SK-N-SH (cell line): ENCODE data around the gene GDPD5. TPM values are rescaled to one million over a fixed set of nuclear protein-coding genes. Genes with fewer than 3 reads are reported as not detected.
A peak's percentile ranks its signal among the peaks of the same experiment; 100 is the strongest.

Experiments used
- CTCF ChIA-PET: fragments of 300-600, 350-600 bp; formaldehyde crosslinking; extraction: SDS; loops from one replicate; lab custom pipeline; 2021; lab: Yijun Ruan, JAX
- POLR2A ChIA-PET: fragments of 350-600 bp; sonication (Branson Sonifier 250); formaldehyde crosslinking; extraction: SDS; loops from one replicate; lab custom pipeline; 2020; ENCODE audit warnings: antibody characterized with exemption, inconsistent platforms; lab: Yijun Ruan, JAX
- DNase-seq: peaks from one replicate; pipeline ENCODE4 v3.0.0; 2012
- H2AFZ ChIP-seq: fragments of 200-600 bp; sonication (generic); 2 replicates; pipeline ENCODE4 v1.8.1; 2016; ENCODE audit warnings: antibody characterized with exemption, mild to moderate bottlenecking, low read depth
- H3F3A ChIP-seq: fragments of 200-600 bp; sonication (generic); replicated peaks from 2 replicates; pipeline ENCODE3; 2016; ENCODE audit warnings: antibody characterized with exemption, mild to moderate bottlenecking; ENCODE audit not compliant: insufficient read depth
- H3K27ac ChIP-seq, 2 experiments: fragments of 200-500 bp in 1 of 2; fragments of 200-600 bp in 1 of 2; sonication (Bioruptor generic) in 1 of 2; sonication (generic), shearing (Covaris generic) in 1 of 2; 2 replicates each; pipeline versions ENCODE4 v1.5.1 to v1.6.1; 2014 to 2016; ENCODE audit warnings: low read depth in 2 of 2, inconsistent platforms in 1 of 2, low read length in 1 of 2, mild to moderate bottlenecking in 1 of 2, mixed read lengths in 1 of 2
- H3K27me3 ChIP-seq: fragments of 200-600 bp; sonication (generic), shearing (Covaris generic); 2 replicates; pipeline ENCODE4 v1.6.1; 2016; ENCODE audit warnings: mixed run types; ENCODE audit not compliant: insufficient read depth
- H3K36me3 ChIP-seq, 2 experiments: fragments of 200-500 bp in 1 of 2; fragments of 200-600 bp in 1 of 2; sonication (Bioruptor generic) in 1 of 2; sonication (generic) in 1 of 2; replicated peaks in 1 of 2; 2 replicates each; pipeline versions ENCODE3 to v1.5.1; 2014 to 2016; ENCODE audit warnings: low read length in 1 of 2, mild to moderate bottlenecking in 1 of 2; ENCODE audit not compliant: insufficient read depth in 2 of 2, control insufficient read depth in 1 of 2
- H3K4me1 ChIP-seq, 2 experiments: fragments of 200-500 bp in 1 of 2; fragments of 200-600 bp in 1 of 2; sonication (Bioruptor generic) in 1 of 2; sonication (generic), shearing (Covaris generic) in 1 of 2; 2 replicates each; pipeline versions ENCODE4 v1.5.1 to v1.6.1; 2014 to 2016; ENCODE audit warnings: low read depth in 1 of 2, low read length in 1 of 2, mixed run types in 1 of 2; ENCODE audit not compliant: insufficient read depth in 2 of 2, control insufficient read depth in 1 of 2
- H3K4me2 ChIP-seq: fragments of 200-600 bp; sonication (generic), shearing (Covaris generic); 2 replicates; pipeline ENCODE4 v1.6.1; 2017; ENCODE audit warnings: mixed run types
- H3K4me3 ChIP-seq, 2 experiments: fragments of 200-500 bp in 1 of 2; fragments of 200-600 bp in 1 of 2; sonication (Bioruptor generic) in 1 of 2; sonication (generic), shearing (Covaris generic) in 1 of 2; 2 replicates each; pipeline versions ENCODE4 v1.5.1 to v1.8.1; 2014 to 2016; ENCODE audit warnings: low read depth in 2 of 2, inconsistent platforms in 1 of 2, low read length in 1 of 2, mild to moderate bottlenecking in 1 of 2, mixed read lengths in 1 of 2, moderate library complexity in 1 of 2
- H3K79me2 ChIP-seq: fragments of 200-600 bp; sonication (generic); 2 replicates; pipeline ENCODE4 v1.8.1; 2017; ENCODE audit warnings: mild to moderate bottlenecking; ENCODE audit not compliant: insufficient read depth
- H3K9ac ChIP-seq: fragments of 200-600 bp; sonication (generic); 2 replicates; pipeline ENCODE4 v1.6.1; 2017; ENCODE audit warnings: mixed run types
- H3K9me2 ChIP-seq: fragments of 200-600 bp; sonication (generic); 2 replicates; pipeline ENCODE4 v1.6.1; 2017; ENCODE audit warnings: mixed run types
- H3K9me3 ChIP-seq: fragments of 200-600 bp; sonication (generic); 2 replicates; pipeline ENCODE4 v1.6.1; 2017; ENCODE audit warnings: mixed run types, mild to moderate bottlenecking, moderate library complexity
- H4K20me1 ChIP-seq: fragments of 200-600 bp; sonication (generic); 2 replicates; pipeline ENCODE4 v1.6.1; 2017; ENCODE audit warnings: mild to moderate bottlenecking, mixed run types; ENCODE audit not compliant: insufficient read depth
- CHD2 ChIP-seq: fragments of 150-350 bp; IDR thresholded peaks from 2 replicates; pipeline ENCODE4 v1.6.1; 2018; ENCODE audit warnings: low read length; ENCODE audit not compliant: partially characterized antibody
- CTCF ChIP-seq: fragments of 200-600 bp; sonication (generic); IDR thresholded peaks from 2 replicates; pipeline ENCODE4 v1.6.1; 2017; ENCODE audit warnings: antibody characterized with exemption, mild to moderate bottlenecking, moderate library complexity
- EZH2phosphoT487 ChIP-seq: fragments of 200-600 bp; sonication (generic); IDR thresholded peaks from 2 replicates; pipeline ENCODE4 v1.6.1; 2017; ENCODE audit warnings: low read depth, mixed run types, mild to moderate bottlenecking, antibody characterized with exemption, moderate library complexity, borderline replicate concordance
- FOSL2 ChIP-seq: IDR thresholded peaks from 2 replicates; pipeline ENCODE4 v1.4.0; 2012; ENCODE audit warnings: low read depth, mild to moderate bottlenecking, moderate library complexity, borderline replicate concordance
- FOXJ3 ChIP-seq: sonication (generic); formaldehyde crosslinking; IDR thresholded peaks from 2 replicates; pipeline ENCODE4 v1.5.1; 2020; ENCODE audit warnings: mild to moderate bottlenecking, missing genetic modification reagents
- FOXM1 ChIP-seq: IDR thresholded peaks from 2 replicates; pipeline ENCODE4 v1.4.0; 2012; ENCODE audit warnings: low read depth, mild to moderate bottlenecking
- GATA2 ChIP-seq: sonication (generic); formaldehyde crosslinking; IDR thresholded peaks from 2 replicates; pipeline ENCODE4 v1.5.0; 2020; ENCODE audit warnings: mild to moderate bottlenecking, missing genetic modification reagents
- IRF3 ChIP-seq: fragments of 150-350 bp; IDR thresholded peaks from 2 replicates; pipeline ENCODE4 v1.6.1; 2016; ENCODE audit warnings: mild to moderate bottlenecking, low read depth, low read length
- JUND ChIP-seq: IDR thresholded peaks from 2 replicates; pipeline ENCODE4 v1.4.0; 2012
- MAX ChIP-seq: IDR thresholded peaks from 2 replicates; pipeline ENCODE4 v1.4.0; 2012; ENCODE audit warnings: low read depth
- POLR2AphosphoS5 ChIP-seq: IDR thresholded peaks from 2 replicates; pipeline ENCODE4 v1.6.1; 2012; ENCODE audit warnings: low read depth, low read length
- REST ChIP-seq: IDR thresholded peaks from 2 replicates; pipeline ENCODE4 v1.6.1; 2012; ENCODE audit warnings: mild to moderate bottlenecking, low read depth, low read length, moderate library complexity
- SIN3A ChIP-seq: IDR thresholded peaks from 2 replicates; pipeline ENCODE4 v1.6.1; 2012; ENCODE audit warnings: low read depth, mild to moderate bottlenecking, low read length, moderate library complexity, borderline replicate concordance
- TAF1 ChIP-seq: IDR thresholded peaks from 2 replicates; pipeline ENCODE4 v1.6.1; 2012; ENCODE audit warnings: low read depth, mild to moderate bottlenecking, low read length, moderate library complexity, borderline replicate concordance
- TEAD4 ChIP-seq: IDR thresholded peaks from 2 replicates; pipeline ENCODE4 v1.4.0; 2012; ENCODE audit warnings: mild to moderate bottlenecking, borderline replicate concordance; ENCODE audit not compliant: insufficient read depth
- YY1 ChIP-seq: IDR thresholded peaks from 2 replicates; pipeline ENCODE4 v1.4.0; 2012; ENCODE audit warnings: low read depth, mild to moderate bottlenecking
- ZBTB33 ChIP-seq: IDR thresholded peaks from 2 replicates; pipeline ENCODE4 v1.4.0; 2012; ENCODE audit warnings: low read depth, borderline replicate concordance
- WGBS: methylation state at CpG from one replicate; pipeline ENCODE4 v1.1.6; 2017; ENCODE audit warnings: low lambda C conversion rate; 5-methylcytosine and 5-hydroxymethylcytosine counted together
- polyA plus RNA-seq, 3 experiments: library from polyadenylated mRNA; depleted of rRNA; stranded (reverse); fragments of >200 nt; gene quantifications; 2 replicates each; pipeline ENCODE4 v1.2.3, GENCODE V29; 2012

Gene GDPD5
- polyA plus RNA-seq, 1 of the 3 experiments (the other 2 are of a cell fraction), result 2.2 TPM

GRCh38 chr11:75468534-75469340 lies 57.0 kb downstream of the GDPD5 start:
- no peak overlapping the region for H2AFZ ChIP-seq
- H3K36me3 ChIP-seq, result no peaks in the 10 kb centered on the region
- no peaks in the 10 kb centered on the region for H3K9me3 ChIP-seq
- WGBS, result 69% methylated on average over 12 of the region's 14 CpGs
- H3K9ac ChIP-seq, result no peak overlapping the region
- no peaks in the 10 kb centered on the region for H4K20me1 ChIP-seq
- no peak overlapping the region for H3K4me2 ChIP-seq
- H3F3A ChIP-seq, result peaks cover 2% of the 10 kb centered on the region
- H3K4me1 ChIP-seq, result peaks cover 0 to 52% of the 10 kb centered on the region in 2 experiments; a peak in 3 of 4 replicates
- no peaks in the 10 kb centered on the region for H3K27me3 ChIP-seq
- ChIA-PET CTCF (interaction anchor here (0.6 to 1.9 kb wide), 6 partner anchors 24 to 1298 kb away, joined by 3 to 10 read pairs (median 4); no protein-coding TSS in a partner anchor), POLR2A (interaction anchor here (1.0 kb wide), 1 partner anchor 57 kb away, joined by 3 read pairs; the partner anchor contains the start of gene GDPD5)
- H3K9me2 ChIP-seq, result no peaks in the 10 kb centered on the region
- no peak for TF ChIP-seq FOSL2
- TF ChIP-seq CHD2, result no peak
- TF ChIP-seq TAF1, result no peak
- no peak for TF ChIP-seq FOXJ3 (CRISPR knock-in tag)
- no peak for TF ChIP-seq CTCF
- no peak for TF ChIP-seq MAX
- TF ChIP-seq REST, result no peak
- TF ChIP-seq YY1, result no peak
- no peak for TF ChIP-seq EZH2phosphoT487
- no peak for TF ChIP-seq TEAD4
- no peak for TF ChIP-seq FOXM1
- TF ChIP-seq JUND, result no peak
- no peak for TF ChIP-seq IRF3
- no peak for TF ChIP-seq SIN3A
- TF ChIP-seq ZBTB33, result no peak
- no peak for TF ChIP-seq GATA2 (CRISPR knock-in tag)
- TF ChIP-seq POLR2AphosphoS5, result no peak
- no peak overlapping the region; a peak in 1 of 4 replicates for H3K27ac ChIP-seq
- peak; percentile 64 for DNase-seq
- no peak overlapping the region for H3K4me3 ChIP-seq
- H3K79me2 ChIP-seq, result no peaks in the 10 kb centered on the region
